ENCODE measurements around the gene KPNA3.

DNA sequence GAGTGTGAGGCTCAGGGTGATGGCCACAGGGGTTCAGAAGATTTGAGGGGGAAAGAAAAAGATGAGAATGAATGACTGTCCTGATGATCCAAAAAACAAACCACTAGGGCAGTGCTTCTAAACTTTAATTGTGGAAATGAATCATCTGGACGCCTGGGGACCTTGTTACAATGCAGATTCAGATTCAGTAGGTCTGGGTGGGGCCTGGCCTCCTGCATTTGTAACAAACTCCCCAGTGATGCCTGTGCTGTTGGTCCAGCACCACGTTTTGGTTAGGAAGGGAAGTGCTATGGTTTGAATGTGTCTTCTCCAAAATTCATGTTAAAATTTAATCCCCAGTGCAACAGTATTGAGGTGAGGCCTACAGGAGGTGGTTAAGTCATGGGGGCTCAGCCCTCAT is 49.5 kb upstream of the KPNA3 start:
- TF ChIP-seq CTCF (IDR thresholded peaks at IDR 0.05; ENCODE audit: low read depth, low read length, poor library complexity, severe bottlenecking) (no peak), EZH2phosphoT487 (IDR thresholded peaks at IDR 0.05; ENCODE audit: borderline replicate concordance, low read length) (no peak)
